ENCODE data around the gene SENP2. TPM values are rescaled to one million over a fixed set of nuclear protein-coding genes. Genes with fewer than 3 reads are reported as not detected.

The SENP2 gene
- polyA plus RNA-seq, 1 of the 3 experiments (the other 2 are of a cell fraction): 7.1 TPM

DNA sequence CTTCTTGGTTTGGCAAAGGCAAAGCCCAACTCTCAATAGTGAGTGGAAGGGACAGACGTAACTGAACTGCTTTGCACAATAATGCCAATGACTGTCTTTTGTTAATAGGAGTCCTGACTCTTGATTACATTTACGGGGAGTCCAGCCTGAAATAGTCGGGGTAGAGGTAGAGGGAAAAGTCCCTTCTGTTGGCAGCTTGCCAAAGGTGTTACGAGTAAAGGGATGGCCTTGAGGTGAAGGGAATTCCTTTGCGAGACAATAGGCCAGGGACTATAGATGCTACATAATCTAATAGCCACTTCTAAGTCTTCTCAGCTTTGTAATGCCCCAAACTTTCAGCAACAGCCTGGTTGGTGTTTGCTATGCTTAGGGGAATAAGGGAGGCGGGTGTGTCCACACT lies 2.2 kb upstream of the SENP2 start:
- CTCF ChIA-PET: interaction anchor here (1.7 to 4.6 kb wide), 2 partner anchors 8 to 24 kb away, joined by 6 to 36 read pairs; no protein-coding TSS in a partner anchor
- H4K20me1 ChIP-seq (ENCODE audit: insufficient read depth): no peaks in the 10 kb centered on the region
- H3K4me3 ChIP-seq (ENCODE audit: low read depth in 2 of 2, low read length in 1 of 2): no peak overlapping the region
- H3K36me3 ChIP-seq (replicated peaks in 1 of 2; ENCODE audit: control insufficient read depth in 1 of 2, insufficient read depth in 2 of 2, low read length in 1 of 2): no peaks in the 10 kb centered on the region
- H2AFZ ChIP-seq (ENCODE audit: low read depth): no peak overlapping the region
- peaks cover 5 to 12% of the 10 kb centered on the region in 2 experiments; a peak in 2 of 4 replicates for H3K4me1 ChIP-seq (ENCODE audit: control insufficient read depth in 1 of 2, insufficient read depth in 2 of 2, low read depth in 1 of 2, low read length in 1 of 2)
- TF ChIP-seq, protein P1, sequence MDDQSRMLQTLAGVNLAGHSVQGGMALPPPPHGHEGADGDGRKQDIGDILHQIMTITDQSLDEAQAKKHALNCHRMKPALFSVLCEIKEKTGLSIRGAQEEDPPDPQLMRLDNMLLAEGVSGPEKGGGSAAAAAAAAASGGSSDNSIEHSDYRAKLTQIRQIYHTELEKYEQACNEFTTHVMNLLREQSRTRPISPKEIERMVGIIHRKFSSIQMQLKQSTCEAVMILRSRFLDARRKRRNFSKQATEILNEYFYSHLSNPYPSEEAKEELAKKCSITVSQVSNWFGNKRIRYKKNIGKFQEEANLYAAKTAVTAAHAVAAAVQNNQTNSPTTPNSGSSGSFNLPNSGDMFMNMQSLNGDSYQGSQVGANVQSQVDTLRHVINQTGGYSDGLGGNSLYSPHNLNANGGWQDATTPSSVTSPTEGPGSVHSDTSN (IDR thresholded peaks at IDR 0.05): no peak
- TF ChIP-seq, protein P2, sequence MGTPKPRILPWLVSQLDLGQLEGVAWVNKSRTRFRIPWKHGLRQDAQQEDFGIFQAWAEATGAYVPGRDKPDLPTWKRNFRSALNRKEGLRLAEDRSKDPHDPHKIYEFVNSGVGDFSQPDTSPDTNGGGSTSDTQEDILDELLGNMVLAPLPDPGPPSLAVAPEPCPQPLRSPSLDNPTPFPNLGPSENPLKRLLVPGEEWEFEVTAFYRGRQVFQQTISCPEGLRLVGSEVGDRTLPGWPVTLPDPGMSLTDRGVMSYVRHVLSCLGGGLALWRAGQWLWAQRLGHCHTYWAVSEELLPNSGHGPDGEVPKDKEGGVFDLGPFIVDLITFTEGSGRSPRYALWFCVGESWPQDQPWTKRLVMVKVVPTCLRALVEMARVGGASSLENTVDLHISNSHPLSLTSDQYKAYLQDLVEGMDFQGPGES (IDR thresholded peaks at IDR 0.05; ENCODE audit: low read depth, low read length): no peak
- TF ChIP-seq TAF1 (IDR thresholded peaks at IDR 0.05; ENCODE audit: borderline replicate concordance, low read depth, low read length): no peak
- TF ChIP-seq FOXJ3 (CRISPR knock-in tag; IDR thresholded peaks at IDR 0.05): no peak
- no peak for TF ChIP-seq SMC3 (IDR thresholded peaks at IDR 0.05; ENCODE audit: low read depth, low read length)
- TF ChIP-seq TEAD4 (IDR thresholded peaks at IDR 0.05; ENCODE audit: borderline replicate concordance, insufficient read depth): no peak
- no peak for TF ChIP-seq TCF12 (IDR thresholded peaks at IDR 0.05)
- TF ChIP-seq, protein P3, sequence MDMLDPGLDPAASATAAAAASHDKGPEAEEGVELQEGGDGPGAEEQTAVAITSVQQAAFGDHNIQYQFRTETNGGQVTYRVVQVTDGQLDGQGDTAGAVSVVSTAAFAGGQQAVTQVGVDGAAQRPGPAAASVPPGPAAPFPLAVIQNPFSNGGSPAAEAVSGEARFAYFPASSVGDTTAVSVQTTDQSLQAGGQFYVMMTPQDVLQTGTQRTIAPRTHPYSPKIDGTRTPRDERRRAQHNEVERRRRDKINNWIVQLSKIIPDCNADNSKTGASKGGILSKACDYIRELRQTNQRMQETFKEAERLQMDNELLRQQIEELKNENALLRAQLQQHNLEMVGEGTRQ (IDR thresholded peaks at IDR 0.05; ENCODE audit: borderline replicate concordance, low read depth, low read length): no peak
- no peak for TF ChIP-seq YY1 (IDR thresholded peaks at IDR 0.05; ENCODE audit: low read depth)
- no peak for TF ChIP-seq FOXM1 (IDR thresholded peaks at IDR 0.05; ENCODE audit: low read depth)
- H3K9ac ChIP-seq: no peak overlapping the region
- H3K79me2 ChIP-seq (ENCODE audit: insufficient read depth): peaks cover 28% of the 10 kb centered on the region
- H3K9me3 ChIP-seq: no peaks in the 10 kb centered on the region
- H3F3A ChIP-seq (replicated peaks; ENCODE audit: insufficient read depth): no peaks in the 10 kb centered on the region
- no peaks in the 10 kb centered on the region for H3K27me3 ChIP-seq (ENCODE audit: insufficient read depth)
- no peaks in the 10 kb centered on the region for H3K9me2 ChIP-seq
- no peak overlapping the region for H3K4me2 ChIP-seq
- no peak for DNase-seq
- POLR2A ChIA-PET: no interaction called here
- WGBS (ENCODE audit: low lambda C conversion rate): 65% methylated on average over 5 of the region's 6 CpGs
- H3K27ac ChIP-seq (ENCODE audit: low read depth in 2 of 2, low read length in 1 of 2): no peak overlapping the region

DNA sequence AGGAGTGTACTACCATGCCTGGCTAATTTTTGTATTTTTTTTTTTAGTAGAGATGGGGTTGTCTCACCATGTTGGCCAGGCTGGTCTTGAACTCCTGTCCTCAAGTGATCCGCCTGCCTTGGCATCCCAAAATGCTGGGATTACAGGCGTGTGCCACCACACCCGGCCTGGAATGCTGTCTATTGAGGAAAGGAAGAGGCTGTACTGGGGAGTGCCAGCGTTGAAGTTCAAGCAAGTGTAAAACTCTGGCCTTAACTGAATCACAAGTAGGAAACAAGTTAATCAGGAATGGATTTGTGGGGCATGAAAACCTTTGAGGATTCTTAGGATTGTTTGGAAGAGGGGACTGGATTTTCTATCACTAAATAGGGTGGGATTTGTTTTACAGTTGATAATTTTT lies 1.4 kb upstream of the SENP2 start:
- no peaks in the 10 kb centered on the region for H3K9me2 ChIP-seq
- no peaks in the 10 kb centered on the region for H3K36me3 ChIP-seq (replicated peaks in 1 of 2; ENCODE audit: control insufficient read depth in 1 of 2, insufficient read depth in 2 of 2, low read length in 1 of 2)
- H3K27ac ChIP-seq (ENCODE audit: low read depth in 2 of 2, low read length in 1 of 2): no peak overlapping the region
- H3K9ac ChIP-seq: no peak overlapping the region
- H3K4me2 ChIP-seq: no peak overlapping the region
- H3K79me2 ChIP-seq (ENCODE audit: insufficient read depth): peaks cover 35% of the 10 kb centered on the region
- no peaks in the 10 kb centered on the region for H4K20me1 ChIP-seq (ENCODE audit: insufficient read depth)
- CTCF ChIA-PET: interaction anchor here (4.6 kb wide), 1 partner anchor 9 kb away, joined by 36 read pairs; no protein-coding TSS in a partner anchor
- no peak for TF ChIP-seq FOXJ3 (CRISPR knock-in tag; IDR thresholded peaks at IDR 0.05)
- no peak for TF ChIP-seq RFX5 (IDR thresholded peaks at IDR 0.05; ENCODE audit: low read length)
- no peak for TF ChIP-seq FOSL2 (IDR thresholded peaks at IDR 0.05; ENCODE audit: borderline replicate concordance, low read depth)
- TF ChIP-seq, protein P4, sequence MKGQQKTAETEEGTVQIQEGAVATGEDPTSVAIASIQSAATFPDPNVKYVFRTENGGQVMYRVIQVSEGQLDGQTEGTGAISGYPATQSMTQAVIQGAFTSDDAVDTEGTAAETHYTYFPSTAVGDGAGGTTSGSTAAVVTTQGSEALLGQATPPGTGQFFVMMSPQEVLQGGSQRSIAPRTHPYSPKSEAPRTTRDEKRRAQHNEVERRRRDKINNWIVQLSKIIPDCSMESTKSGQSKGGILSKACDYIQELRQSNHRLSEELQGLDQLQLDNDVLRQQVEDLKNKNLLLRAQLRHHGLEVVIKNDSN (IDR thresholded peaks at IDR 0.05; ENCODE audit: borderline replicate concordance, low read depth): no peak
- TF ChIP-seq MXI1 (IDR thresholded peaks at IDR 0.05; ENCODE audit: low read depth, low read length): no peak
- no peaks in the 10 kb centered on the region for H3K9me3 ChIP-seq
- H3K27me3 ChIP-seq (ENCODE audit: insufficient read depth): no peaks in the 10 kb centered on the region
- H3K4me3 ChIP-seq (ENCODE audit: low read depth in 2 of 2, low read length in 1 of 2): no peak overlapping the region
- POLR2A ChIA-PET: no interaction called here
- no peaks in the 10 kb centered on the region for H3F3A ChIP-seq (replicated peaks; ENCODE audit: insufficient read depth)
- H2AFZ ChIP-seq (ENCODE audit: low read depth): no peak overlapping the region; the same call in 1 of the 2 replicates
- DNase-seq: no peak
- H3K4me1 ChIP-seq (ENCODE audit: control insufficient read depth in 1 of 2, insufficient read depth in 2 of 2, low read depth in 1 of 2, low read length in 1 of 2): peaks cover 5 to 12% of the 10 kb centered on the region in 2 experiments; a peak in 2 of 4 replicates
- 74% methylated on average over 4 of the region's 4 CpGs for WGBS (ENCODE audit: low lambda C conversion rate)

Measured in SK-N-SH (cell line).